ENCODE results near the gene NUP214. TPM values are rescaled to one million over a fixed set of nuclear protein-coding genes. Genes with fewer than 3 reads are reported as not detected.

NUP214 gene
- total RNA-seq, 1 experiment from 2014 or later = 25.6 TPM

- POLR2A ChIA-PET (ENCODE audit: unreplicated experiment) = no interaction called here
- H4K20me1 ChIP-seq (ENCODE audit: low read length) = no peaks in the 10 kb centered on the region
- no peak for TF ChIP-seq CTCF (conservative IDR thresholded peaks at IDR 0.05; ENCODE audit: low read depth, low read length)
- TF ChIP-seq EZH2phosphoT487 (IDR thresholded peaks at IDR 0.05; ENCODE audit: borderline replicate concordance, low read length) = no peak
- no peak for TF ChIP-seq EZH2 (IDR thresholded peaks at IDR 0.05; ENCODE audit: low read length, unreplicated experiment)
- no peak overlapping the region for H2AFZ ChIP-seq (ENCODE audit: low read length)
- no peaks in the 10 kb centered on the region for H3K36me3 ChIP-seq (ENCODE audit: low read depth, low read length)
- CTCF ChIA-PET = no interaction called here
- ATAC-seq = no peak
- H3K9ac ChIP-seq (ENCODE audit: low read length) = no peak overlapping the region
- H3K4me2 ChIP-seq (ENCODE audit: low read length) = no peak overlapping the region
- no TSS peak for BruUV-seq (replicated peaks)
- H3F3A ChIP-seq (ENCODE audit: low read length, unreplicated experiment) = no peaks in the 10 kb centered on the region
- H3K9me3 ChIP-seq (ENCODE audit: low read length) = no peaks in the 10 kb centered on the region
- H3K27me3 ChIP-seq (ENCODE audit: low read length) = peaks cover 18% of the 10 kb centered on the region
- H3K4me1 ChIP-seq (ENCODE audit: insufficient read depth, low read length) = no peaks in the 10 kb centered on the region
- H3K4me3 ChIP-seq (ENCODE audit: low read length) = no peak overlapping the region
- no peak overlapping the region for H3K27ac ChIP-seq (ENCODE audit: low read length)
- no peaks in the 10 kb centered on the region for H3K79me2 ChIP-seq (ENCODE audit: low read length)
- intact Hi-C loops (cut with micrococcal nuclease) = no loop called here
- DNase-seq = no peak
- H3K9me2 ChIP-seq (replicated peaks; ENCODE audit: low read length) = no peaks in the 10 kb centered on the region
Observed at GRCh38 chr9:131279863-131280570, 154.6 kb downstream of the NUP214 start.

- no peaks in the 10 kb centered on the region for H3K9me3 ChIP-seq (ENCODE audit: low read length)
- no peaks in the 10 kb centered on the region for H3K4me1 ChIP-seq (ENCODE audit: insufficient read depth, low read length)
- no peaks in the 10 kb centered on the region for H3F3A ChIP-seq (ENCODE audit: low read length, unreplicated experiment)
- no peaks in the 10 kb centered on the region for H3K79me2 ChIP-seq (ENCODE audit: low read length)
- TF ChIP-seq EZH2 (IDR thresholded peaks at IDR 0.05; ENCODE audit: low read length, unreplicated experiment) (no peak), CTCF (conservative IDR thresholded peaks at IDR 0.05; ENCODE audit: low read depth, low read length) (no peak), EZH2phosphoT487 (IDR thresholded peaks at IDR 0.05; ENCODE audit: borderline replicate concordance, low read length) (no peak)
- CTCF ChIA-PET = no interaction called here
- no peaks in the 10 kb centered on the region for H3K9me2 ChIP-seq (replicated peaks; ENCODE audit: low read length)
- H3K36me3 ChIP-seq (ENCODE audit: low read depth, low read length) = no peaks in the 10 kb centered on the region
- peaks cover 18% of the 10 kb centered on the region for H3K27me3 ChIP-seq (ENCODE audit: low read length)
- POLR2A ChIA-PET (ENCODE audit: unreplicated experiment) = no interaction called here
- no peak overlapping the region for H2AFZ ChIP-seq (ENCODE audit: low read length)
- no peak overlapping the region for H3K27ac ChIP-seq (ENCODE audit: low read length)
- ATAC-seq (no peak), DNase-seq (no peak)
- no peak overlapping the region for H3K9ac ChIP-seq (ENCODE audit: low read length)
- BruUV-seq (replicated peaks) = no TSS peak
- H4K20me1 ChIP-seq (ENCODE audit: low read length) = no peaks in the 10 kb centered on the region
- intact Hi-C loops (cut with micrococcal nuclease) = no loop called here
- H3K4me3 ChIP-seq (ENCODE audit: low read length) = no peak overlapping the region
- no peak overlapping the region for H3K4me2 ChIP-seq (ENCODE audit: low read length)
Observed at GRCh38 chr9:131280660-131281059, 155.3 kb downstream of the NUP214 start.

- Histone ChIP-seq H3K4me1 (ENCODE audit: insufficient read depth, low read length) (no peaks in the 10 kb centered on the region), H2AFZ (ENCODE audit: low read length) (no peak overlapping the region), H3K9me2 (replicated peaks; ENCODE audit: low read length) (no peaks in the 10 kb centered on the region), H3K4me3 (ENCODE audit: low read length) (no peak overlapping the region), H3K79me2 (ENCODE audit: low read length) (no peaks in the 10 kb centered on the region), H3F3A (ENCODE audit: low read length, unreplicated experiment) (no peaks in the 10 kb centered on the region), H3K4me2 (ENCODE audit: low read length) (no peak overlapping the region), H4K20me1 (ENCODE audit: low read length) (no peaks in the 10 kb centered on the region), H3K9me3 (ENCODE audit: low read length) (no peaks in the 10 kb centered on the region), H3K36me3 (ENCODE audit: low read depth, low read length) (no peaks in the 10 kb centered on the region), H3K27me3 (ENCODE audit: low read length) (peaks cover 11% of the 10 kb centered on the region), H3K9ac (ENCODE audit: low read length) (no peak overlapping the region), H3K27ac (ENCODE audit: low read length) (no peak overlapping the region)
- no TSS peak for BruUV-seq (replicated peaks)
- intact Hi-C loops (cut with micrococcal nuclease) = no loop called here
- no peak for DNase-seq
- TF ChIP-seq CTCF (conservative IDR thresholded peaks at IDR 0.05; ENCODE audit: low read depth, low read length) (no peak), EZH2phosphoT487 (IDR thresholded peaks at IDR 0.05; ENCODE audit: borderline replicate concordance, low read length) (no peak), EZH2 (IDR thresholded peaks at IDR 0.05; ENCODE audit: low read length, unreplicated experiment) (no peak)
- ChIA-PET POLR2A (ENCODE audit: unreplicated experiment) (no interaction called here), CTCF (no interaction called here)
- ATAC-seq = no peak
Observed at GRCh38 chr9:131281119-131281965, 156.0 kb downstream of the NUP214 start.
